Fibroblast of skin of right quadriceps (primary cell): ENCODE measurements around the gene IFT25.

Source experiments
- DNase-seq: peaks from one replicate; pipeline ENCODE4 v3.0.0-alpha.2; 2013

The IFT25 gene

GRCh38 chr1:53956308-53957168 is 11.0 kb upstream of the IFT25 start:
- no peak for DNase-seq

DNA sequence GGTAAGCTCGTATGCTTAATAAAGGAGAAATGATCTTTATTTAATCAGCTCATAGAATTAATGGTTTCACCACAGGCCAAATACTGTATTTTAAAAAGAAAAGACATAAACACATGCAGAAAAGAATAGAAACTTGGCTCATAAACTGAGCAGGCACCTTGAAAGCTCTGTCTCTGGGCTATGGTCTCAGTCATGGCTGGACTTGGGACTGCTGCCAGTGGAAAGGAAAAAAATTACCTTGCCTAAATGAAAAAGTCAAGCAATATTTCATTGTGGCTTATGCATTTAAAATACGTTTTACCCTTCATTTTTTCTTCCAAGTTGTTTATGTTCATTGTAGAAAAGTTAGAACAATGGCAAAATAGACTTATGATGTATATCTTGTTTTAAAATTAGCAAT is 8.6 kb upstream of the IFT25 start:
- no peak for DNase-seq

DNA sequence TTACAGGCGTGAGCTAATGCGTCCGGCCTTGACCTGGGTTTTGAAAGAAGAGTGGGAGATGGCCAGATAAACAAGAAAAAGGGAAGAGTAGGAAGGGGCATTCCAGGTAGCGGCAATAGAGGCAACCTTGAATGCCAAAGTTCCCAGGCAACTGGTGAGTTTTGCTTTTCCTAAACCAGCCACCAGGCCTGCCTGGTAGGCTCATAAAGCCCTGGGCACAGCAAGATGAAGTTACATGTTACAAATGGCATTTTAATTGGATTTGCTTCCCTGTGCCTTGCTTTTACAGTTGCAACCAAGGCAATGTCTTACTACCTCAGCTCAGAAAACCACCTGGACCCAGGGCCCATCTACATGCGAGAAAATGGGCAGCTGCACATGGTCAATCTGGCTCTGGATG is 6.2 kb upstream of the IFT25 start:
- DNase-seq, result no peak

GRCh38 chr1:53949023-53949990 is 3.8 kb upstream of the IFT25 start:
- peak; percentile 46 for DNase-seq

DNA sequence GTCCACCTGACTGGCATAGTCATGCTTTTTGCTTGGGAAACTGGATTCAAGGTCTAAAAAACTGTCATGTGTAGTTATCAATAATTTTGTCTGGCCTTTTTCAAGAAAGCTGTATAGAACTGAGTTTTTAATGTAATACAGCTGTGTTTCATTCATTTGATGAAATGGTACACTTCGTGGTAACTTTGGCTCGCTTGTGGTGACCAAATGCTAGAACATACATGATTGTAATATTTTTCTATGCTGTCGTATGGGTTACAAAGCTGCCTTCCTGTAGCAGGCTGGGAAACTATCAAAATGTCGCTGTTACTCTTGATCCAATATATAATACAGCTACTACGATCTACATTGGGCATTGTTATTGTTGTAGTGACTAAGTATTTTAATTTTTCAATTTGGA is 2.8 kb upstream of the IFT25 start:
- no peak for DNase-seq

- no peak for DNase-seq
Measured at GRCh38 chr1:53947172-53947907, 1.8 kb upstream of the IFT25 start.

GRCh38 chr1:53946252-53947171 is 1.0 kb upstream of the IFT25 start, which contains the start of gene LRRC42:
Gene LRRC42 (plus strand): TSS chr1:53946350. CDS start chr1:53952000, 5,650 bp downstream.
- DNase-seq, result no peak

GRCh38 chr1:53945183-53945432 is 391 bp downstream of the IFT25 start:
- DNase-seq, result no peak

- no peak for DNase-seq
Measured at GRCh38 chr1:53944469-53945182, 873 bp downstream of the IFT25 start.

DNA sequence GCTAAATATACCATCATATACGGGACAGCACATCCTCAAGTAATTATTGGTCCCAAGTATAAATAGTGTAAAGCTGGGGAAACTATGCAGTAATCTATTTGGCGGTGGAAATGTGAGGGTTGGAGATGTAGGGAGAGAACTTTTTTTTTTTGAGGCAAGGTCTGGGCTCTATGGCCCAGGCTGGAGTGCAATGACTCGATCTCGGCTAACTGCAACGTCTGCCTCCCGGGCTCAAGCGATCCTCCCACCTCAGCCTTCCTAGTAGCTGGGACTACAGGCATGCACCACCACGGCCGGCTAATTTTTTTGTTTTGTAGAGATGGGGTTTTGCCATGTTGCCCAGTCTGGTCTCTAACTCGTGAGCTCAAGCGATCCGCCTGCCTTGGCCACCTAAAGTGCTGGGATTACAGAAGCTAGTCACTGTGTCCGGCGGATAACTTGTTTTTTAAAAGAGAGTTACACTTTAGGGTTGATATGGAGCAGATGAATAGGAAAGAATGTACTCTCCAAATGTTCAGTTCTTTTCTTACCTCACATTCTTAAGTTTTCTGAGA is 1.9 kb downstream of the IFT25 start:
- no peak for DNase-seq

DNA sequence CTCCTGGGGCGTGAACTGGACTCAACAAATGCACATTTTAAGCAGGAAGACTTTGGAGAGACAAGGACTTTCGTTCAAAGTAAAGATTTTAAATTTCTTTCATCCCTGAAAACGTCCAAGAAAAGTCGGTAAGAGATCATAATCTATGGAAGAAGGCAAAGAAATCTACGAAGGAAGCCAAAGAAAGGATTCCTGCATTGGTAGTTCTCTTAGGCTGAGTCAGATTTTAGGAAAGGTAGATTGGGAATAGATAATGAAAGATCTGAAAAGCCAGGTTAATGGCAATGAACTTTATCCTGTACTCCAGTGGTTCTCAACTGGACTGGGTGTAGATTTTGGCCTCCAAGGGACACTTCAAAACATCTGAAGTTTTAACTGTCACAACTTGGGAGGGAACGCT is 2.4 kb downstream of the IFT25 start:
- DNase-seq, result no peak

DNA sequence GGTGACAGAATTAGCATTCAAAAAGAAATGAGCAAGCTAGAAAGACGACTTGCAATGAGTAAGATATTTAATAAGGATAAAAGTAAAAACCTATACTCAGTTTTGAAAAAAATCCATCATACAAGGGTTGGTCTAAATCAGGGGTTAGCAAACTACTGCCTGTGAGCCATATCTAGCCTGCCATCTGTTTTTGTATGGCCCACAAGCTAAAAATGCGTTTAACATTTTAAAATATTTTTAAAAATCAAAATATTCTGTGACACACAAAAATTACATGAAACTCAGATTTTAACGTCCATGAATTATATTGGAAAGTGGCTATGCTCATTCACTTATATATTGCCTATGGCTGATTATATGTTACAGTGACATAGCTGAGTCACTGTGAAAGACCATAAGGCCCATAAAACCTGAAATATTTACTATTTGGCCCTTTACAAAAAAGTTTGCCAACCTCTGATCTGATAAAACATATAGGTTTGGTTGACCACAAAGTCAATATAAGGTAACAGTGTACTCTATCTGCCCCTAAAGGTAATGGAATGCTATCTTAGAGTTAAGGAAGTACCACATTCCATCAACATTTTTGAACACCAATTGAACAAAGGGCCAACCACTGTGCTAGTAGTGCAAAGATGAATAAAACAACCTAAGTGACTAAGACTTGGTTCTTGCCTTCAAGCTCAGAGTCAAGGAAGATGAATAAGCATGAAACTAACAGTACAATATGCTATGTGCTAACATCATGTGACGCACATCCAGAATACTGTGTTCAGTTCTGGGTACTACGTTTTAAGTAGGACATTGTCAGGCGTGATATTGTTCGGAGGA is 3.2 kb downstream of the IFT25 start:
- no peak for DNase-seq

DNA sequence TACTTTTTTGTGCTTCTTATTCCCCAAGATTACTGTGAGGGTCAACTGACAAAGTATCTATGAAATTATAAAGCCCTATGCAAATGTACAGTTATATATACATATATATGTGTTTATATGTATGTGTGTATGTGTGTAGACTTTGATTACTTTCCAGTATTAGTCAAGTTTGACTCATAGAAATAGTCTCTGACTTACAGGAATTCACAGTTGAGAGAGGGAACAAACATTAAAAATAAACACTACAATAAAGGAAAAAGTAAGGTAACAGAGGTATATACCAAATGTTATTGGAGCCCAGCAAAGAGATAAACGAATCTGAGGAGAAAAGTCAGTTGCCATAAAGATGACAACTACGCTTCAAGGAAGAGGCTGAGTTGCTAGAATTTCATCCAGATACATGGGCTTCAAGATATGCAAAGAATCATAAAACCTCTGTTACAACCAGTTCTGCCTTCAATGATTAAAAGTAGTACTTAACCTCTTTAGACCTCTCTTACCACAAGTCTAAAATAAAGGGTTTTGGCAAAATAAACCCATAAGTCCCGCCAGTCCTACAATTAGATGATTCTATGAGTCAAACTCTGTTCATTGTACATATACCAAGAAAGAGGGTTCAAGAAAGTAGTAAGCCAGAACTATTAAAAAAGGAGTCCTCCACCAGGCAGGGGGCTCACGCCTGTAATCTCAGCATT is 7.2 kb downstream of the IFT25 start:
- DNase-seq, result peak; percentile 50

DNA sequence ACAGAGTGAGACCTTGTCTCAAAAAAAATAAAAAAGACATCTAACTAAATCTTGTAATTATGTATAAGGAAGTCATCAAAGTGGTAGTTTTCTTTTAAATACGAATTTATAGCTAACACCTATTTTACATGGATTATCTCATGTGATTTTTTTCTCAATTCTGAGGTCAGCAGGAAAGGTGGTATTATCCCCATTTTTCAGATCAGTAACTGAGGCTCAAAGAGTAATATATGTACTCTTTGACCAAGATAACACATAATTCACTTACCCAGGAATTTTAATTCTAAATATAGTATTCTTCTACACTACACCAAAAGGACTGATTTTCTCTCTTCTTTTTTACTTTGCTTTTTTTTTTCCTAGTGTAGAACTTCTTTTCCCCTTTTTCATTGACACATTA is 9.1 kb downstream of the IFT25 start:
- no peak for DNase-seq

DNA sequence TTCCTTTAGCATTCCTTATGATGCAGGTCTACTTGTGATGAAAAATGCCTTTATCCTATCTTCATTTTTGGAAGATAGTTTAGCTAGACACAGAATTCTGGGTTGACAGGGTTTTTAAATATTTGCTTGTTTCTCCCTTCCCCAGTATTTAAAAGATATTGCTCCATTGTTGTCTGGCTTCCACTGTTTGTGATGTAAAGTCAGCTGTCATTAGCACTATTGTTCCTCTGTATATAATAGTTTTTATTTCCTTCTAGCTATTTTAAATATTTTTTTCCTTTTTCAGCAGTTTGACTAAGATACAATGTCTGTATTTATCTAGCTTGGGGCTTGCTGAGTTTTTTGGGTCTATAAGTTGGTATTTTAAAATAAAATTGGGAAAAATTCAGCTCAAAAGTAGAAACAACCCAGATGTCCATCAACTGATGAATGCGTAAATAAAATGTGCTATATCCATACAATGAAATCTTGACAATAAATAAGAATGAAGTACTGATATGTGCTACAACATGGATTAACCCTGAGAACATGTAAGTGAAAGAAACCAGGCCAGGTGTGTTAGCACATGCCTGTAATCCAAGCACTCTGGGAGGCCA is 11.2 kb downstream of the IFT25 start:
- no peak for DNase-seq

DNA sequence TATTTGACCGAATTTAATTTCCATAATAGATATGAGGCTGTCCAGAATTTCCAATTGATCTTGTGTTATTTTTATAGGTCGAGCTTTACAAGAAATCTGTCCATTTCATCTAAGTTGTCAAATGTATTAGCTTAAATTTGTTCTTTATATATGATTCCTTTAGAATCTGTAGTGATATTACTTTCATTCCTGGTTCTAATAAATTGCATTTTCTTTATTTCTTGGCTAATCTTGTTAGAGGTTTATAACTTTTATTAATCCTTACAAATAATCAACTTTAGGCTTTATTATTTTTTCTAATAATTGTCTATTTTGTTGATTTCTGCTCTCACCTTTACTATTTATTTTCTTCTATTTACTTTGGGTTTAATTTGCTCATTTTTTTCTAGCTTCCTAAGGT is 14.0 kb downstream of the IFT25 start:
- DNase-seq, result no peak

- no peak for DNase-seq
Measured at GRCh38 chr1:53930932-53931331, 14.6 kb downstream of the IFT25 start.

GRCh38 chr1:53929246-53929960 is 16.1 kb downstream of the IFT25 start:
- peak; percentile 43 for DNase-seq
